Measurements from ENCODE around the gene MED12L.

- TF ChIP-seq POLR2A (IDR thresholded peaks at IDR 0.05) (no peak), CTCF (IDR thresholded peaks at IDR 0.05) (no peak)
Measured at GRCh38 chr3:151101270-151101969, 16.0 kb downstream of the MED12L start.

All from lower leg skin (tissue), 3 donors.